HG02642 (cell line): ENCODE data around the gene CDIPT.

Source experiments
- ATAC-seq: cut with Tn5 transposase; IDR thresholded peaks from one replicate; pipeline ENCODE4 v1.9.1; 2021; ENCODE audit warnings: mild to moderate bottlenecking; ENCODE audit not compliant: unreplicated experiment, poor library complexity

Gene CDIPT

GRCh38 chr16:29863669-29863984, 601 bp upstream of the CDIPT start:
- no peak for ATAC-seq

DNA sequence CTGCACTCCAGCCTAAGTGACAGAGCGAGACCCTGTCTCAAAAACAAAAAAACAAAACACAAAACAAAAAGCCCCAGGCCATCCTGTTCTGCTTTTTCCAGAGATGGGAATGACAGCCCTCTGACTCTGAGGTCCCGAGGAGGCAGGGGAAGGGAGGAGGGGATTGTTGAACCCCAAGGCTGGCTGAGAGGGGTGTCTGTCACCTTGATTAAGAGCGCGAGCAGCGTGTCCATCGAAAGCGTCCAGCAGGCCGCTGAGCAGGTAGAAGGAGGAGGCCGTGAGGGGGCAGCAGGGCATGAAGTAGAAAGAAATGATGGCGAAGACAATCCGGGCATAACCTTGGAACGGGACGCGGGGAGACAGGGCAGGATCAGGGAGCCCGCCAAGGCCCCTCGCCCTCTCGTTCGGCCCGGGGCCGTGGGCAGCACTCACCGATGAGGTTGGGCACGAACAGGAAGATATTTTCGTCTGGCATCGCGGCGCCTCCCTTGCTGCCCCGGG, 593 bp downstream of the CDIPT start:
- no peak for ATAC-seq

GRCh38 chr16:29860218-29860617, 2.8 kb downstream of the CDIPT start:
- no peak for ATAC-seq

GRCh38 chr16:29858974-29859373, 4.1 kb downstream of the CDIPT start:
- no peak for ATAC-seq

DNA sequence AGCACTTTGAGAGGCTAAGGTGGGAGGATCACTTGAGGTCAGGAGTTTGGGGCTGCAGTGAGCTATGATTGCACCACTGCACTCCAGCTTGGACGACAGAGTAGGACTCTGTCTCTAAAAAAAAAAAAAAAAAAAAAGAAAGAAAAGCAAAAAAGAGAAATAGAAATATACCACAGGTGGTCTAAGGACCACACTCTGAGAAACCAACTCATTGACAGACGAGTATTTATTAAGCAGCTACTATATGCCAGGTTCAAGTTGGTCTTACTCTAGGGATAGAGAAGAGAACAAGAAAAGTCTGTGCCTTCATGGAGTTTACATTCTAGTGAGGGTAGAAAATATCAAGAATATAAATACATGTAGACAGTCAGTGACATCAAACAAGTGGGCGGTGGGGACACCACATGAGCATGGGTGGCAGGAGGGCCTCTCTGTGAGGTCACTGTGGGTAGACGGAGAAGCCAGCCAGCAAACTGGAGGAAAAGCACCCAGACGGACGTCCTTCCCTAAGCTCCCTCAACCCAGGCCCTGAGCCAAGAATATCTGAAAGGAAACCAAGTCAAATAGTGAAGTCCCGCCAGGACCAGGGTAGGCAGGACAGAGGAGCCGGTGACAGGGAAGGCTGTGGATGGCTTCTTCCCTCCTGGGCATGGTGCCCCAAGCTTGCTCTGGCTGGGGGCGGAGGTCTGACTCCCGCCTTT, 4.7 kb downstream of the CDIPT start:
- ATAC-seq, result no peak

DNA sequence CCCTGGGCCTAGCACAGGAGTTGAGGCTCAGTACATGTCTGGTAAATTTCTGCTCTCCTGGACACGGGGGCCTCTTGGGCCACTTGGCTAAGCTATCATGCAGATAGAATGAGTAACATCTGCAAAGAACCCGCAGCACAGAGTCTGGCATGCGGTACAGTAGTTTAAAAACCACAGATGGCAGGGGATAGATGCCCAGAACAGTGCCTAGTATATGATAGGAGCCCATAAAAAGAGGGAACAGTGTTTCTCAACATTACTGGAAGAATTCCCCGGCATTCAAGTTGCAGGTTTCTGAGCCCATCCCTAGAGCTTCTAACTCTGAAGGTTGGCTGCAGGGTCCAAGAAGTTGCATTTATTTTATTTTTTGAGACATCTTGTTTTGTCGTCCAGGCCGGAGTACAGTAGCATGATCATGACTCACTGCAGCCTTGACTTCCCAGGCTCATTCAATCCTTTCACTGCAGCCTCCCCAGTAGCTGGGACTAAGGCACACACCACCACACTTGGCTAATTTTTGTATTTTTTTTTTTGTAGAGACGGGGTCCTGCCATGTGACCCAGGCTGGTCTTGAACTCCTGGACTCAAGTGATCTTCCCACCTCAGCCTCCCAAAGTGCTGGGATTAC, 5.8 kb downstream of the CDIPT start:
- no peak for ATAC-seq

- ATAC-seq, result no peak
Measured at GRCh38 chr16:29854520-29855100, 8.4 kb downstream of the CDIPT start.

DNA sequence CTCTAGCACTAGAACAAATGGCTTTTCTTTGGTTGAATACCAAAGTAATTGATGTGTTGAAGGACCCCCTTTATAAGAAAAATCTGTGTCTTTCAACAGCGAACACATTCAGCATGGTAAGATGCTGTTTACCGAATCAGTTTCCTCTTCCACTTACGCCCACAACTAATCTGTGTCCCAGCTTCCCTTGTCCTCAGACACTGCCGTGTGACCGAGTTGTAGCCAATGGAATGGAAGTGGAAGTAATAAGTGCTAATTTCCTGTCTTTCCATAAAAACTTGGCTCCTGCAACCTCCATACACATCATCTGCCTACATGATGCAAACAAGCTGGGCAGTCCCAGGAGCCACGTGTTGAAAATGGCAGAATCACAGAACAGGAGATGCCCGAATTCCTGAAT, 10.4 kb downstream of the CDIPT start:
- ATAC-seq, result no peak

DNA sequence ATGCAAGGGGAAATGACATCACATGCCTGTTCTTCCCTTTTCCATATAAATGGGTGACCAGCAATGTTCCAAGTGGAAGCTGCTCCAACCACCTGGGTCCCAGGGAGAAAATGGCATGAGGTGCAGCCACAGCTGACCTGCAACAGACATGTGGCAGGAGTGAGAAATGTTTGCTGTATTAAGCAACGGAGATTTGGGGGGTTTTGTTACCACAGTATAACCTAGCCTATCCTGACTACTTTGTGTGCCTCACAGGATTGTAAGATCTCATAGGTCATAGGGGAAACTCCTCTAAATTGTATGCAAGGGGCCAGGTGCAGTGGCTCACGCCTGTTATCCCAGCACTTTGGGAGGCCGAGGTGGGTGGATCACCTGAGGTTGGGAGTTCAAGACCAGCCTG, 12.0 kb downstream of the CDIPT start:
- ATAC-seq, result no peak

DNA sequence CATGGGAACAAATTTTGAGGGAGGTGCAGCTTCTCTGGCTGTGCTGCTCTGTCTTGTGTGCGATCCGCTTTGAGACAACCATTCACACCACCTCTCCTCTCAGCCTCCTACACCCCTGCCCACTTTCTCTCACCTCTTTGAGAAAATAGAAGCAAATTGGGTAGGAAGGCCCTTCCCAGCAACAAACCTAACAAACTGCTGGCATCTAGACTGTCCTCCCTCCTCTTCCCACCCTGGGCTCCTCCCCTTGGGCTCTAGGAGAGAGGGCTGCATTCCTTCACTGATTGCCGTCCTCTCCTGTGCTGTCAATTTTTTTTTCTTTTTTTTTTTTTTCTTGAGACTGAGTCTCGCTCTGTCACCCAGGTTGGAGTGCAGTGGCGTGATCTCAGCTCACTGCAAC, 13.5 kb downstream of the CDIPT start:
- no peak for ATAC-seq

DNA sequence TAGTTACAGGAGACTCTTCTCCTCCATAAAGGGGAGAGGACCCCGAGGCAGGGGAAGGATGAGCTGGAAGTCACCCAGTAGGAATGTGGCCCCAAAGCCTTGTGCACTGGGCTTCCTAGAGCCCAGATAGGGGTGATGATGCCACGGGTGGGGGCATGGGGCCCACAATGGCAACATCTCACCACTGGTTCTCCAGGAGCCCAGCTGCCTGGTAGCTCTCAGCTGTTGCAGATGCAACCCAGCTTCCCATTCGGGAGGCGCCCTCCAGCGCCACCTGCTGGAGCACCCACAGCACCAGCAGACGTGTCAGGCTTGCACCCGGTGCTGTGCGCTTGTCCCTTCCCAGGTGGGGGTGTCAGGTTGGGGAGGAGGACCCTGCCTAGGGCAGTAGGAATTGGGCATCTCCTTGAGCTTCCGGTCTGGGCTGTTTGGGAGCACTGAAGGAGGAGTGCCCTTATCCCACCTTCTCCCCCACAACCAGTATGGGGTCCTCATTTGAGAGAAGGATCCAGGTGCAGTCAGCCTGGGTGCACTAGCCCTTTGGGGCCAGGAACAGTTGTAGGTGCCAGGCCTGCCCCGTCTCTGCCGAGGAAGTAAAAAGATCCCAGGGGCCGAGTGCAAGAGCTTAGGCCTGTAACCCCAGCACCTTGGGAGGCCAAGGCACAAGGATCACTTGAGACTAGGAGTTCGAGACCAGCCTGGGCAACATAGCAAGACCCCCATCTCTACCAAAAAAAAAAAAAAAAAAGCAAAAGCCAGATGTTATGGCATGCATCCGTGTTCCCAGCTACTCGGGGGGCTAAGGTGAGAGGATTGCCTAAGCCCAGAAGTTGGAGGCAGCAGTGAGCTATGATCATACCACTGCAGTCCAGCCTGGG, 14.4 kb downstream of the CDIPT start:
- no peak for ATAC-seq

- ATAC-seq, result no peak
Measured at GRCh38 chr16:29845656-29846055, 17.4 kb downstream of the CDIPT start.

GRCh38 chr16:29844575-29845331, 18.3 kb downstream of the CDIPT start:
- no peak for ATAC-seq

DNA sequence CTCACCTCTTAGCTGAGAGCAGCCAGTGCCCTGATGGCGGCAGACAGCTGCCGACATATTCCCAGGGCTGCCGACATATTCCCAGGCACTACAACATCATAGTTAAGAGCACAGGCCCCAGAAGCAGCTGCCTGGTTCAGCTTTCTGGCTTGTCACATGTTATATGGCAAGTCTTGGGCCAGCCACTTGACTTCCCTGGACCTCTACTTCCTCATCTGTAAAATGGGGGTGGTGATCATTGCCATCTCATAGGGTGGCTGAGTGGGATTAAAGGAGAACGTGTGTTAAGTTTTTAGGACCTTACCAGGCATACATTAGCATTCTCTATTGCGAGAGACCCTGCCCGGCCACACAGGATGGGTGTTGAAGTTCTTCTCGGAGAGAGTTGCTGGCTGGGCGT, 19.1 kb downstream of the CDIPT start:
- ATAC-seq, result no peak

GRCh38 chr16:29842732-29843346, 20.2 kb downstream of the CDIPT start:
- no peak for ATAC-seq

GRCh38 chr16:29841631-29842030, 21.4 kb downstream of the CDIPT start:
- ATAC-seq, result no peak

DNA sequence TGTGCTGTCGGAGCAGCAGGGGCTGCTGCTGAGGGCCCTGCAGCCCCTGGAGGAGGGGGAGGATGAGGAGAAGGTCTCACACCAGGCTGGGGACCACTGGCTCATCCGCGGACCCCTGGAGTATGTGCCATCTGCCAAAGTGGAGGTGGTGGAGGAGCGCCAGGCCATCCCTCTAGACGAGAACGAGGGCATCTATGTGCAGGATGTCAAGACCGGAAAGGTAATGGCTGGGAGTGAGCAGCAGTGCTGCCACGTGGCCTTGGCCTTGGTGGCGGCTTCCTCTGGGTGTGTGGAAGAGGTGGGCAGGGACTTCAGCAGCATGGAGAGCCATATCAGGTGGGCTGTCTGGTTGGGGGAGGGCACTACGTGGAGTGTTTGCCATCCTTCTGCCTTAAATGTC, 22.8 kb downstream of the CDIPT start:
- no peak for ATAC-seq

- ATAC-seq, result no peak
Measured at GRCh38 chr16:29839822-29840221, 23.2 kb downstream of the CDIPT start.

GRCh38 chr16:29837841-29838240, 25.2 kb downstream of the CDIPT start:
- no peak for ATAC-seq

DNA sequence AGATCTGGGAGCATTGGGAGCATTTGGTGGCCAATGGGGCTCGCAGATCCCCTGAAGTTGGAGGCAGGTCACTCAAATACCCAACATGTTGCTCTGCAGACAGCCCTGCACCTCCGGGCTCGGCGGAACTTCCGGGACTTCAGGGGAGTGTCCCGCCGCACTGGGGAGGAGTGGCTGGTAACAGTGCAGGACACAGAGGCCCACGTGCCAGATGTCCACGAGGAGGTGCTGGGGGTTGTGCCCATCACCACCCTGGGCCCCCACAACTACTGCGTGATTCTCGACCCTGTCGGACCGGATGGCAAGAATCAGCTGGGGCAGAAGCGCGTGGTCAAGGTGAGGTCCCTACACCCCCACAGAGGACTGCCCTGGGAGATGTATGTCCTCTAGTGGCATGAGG, 26.4 kb downstream of the CDIPT start:
- ATAC-seq, result no peak
